OCI-LY3 (cell line): ENCODE results near the gene CDH1.

Source experiments
- H2AFZ ChIP-seq: fragments of 200-600, 300-600 bp; shearing (Covaris generic); 2 replicates; pipeline ENCODE4 v1.6.0; 2014; ENCODE audit warnings: antibody characterized with exemption, low read depth, low read length
- H3K27ac ChIP-seq: fragments of 200-600, 300-600 bp; sonication (generic); 2 replicates; pipeline ENCODE4 v1.5.1; 2014; ENCODE audit warnings: mild to moderate bottlenecking, low read length, moderate library complexity, mixed read lengths
- H3K27me3 ChIP-seq: fragments of 200-600, 300-600 bp; sonication (generic); 2 replicates; pipeline ENCODE4 v1.6.1; 2014; ENCODE audit warnings: low read depth, low read length, mixed read lengths
- H3K36me3 ChIP-seq: fragments of 200-600, 300-600 bp; sonication (generic); replicated peaks from 2 replicates; pipeline ENCODE3; 2014; ENCODE audit warnings: low read depth, low read length, mixed read lengths
- H3K4me1 ChIP-seq: fragments of 300-600, 200-600 bp; sonication (generic); 2 replicates; pipeline ENCODE4 v1.6.1; 2014; ENCODE audit warnings: low read length, mixed read lengths
- H3K4me2 ChIP-seq: fragments of 200-600, 300-600 bp; sonication (generic); 2 replicates; pipeline ENCODE4 v1.6.1; 2014; ENCODE audit warnings: low read length, mixed read lengths
- H3K4me3 ChIP-seq: fragments of 300-600, 200-600 bp; sonication (generic); 2 replicates; pipeline ENCODE4 v1.5.1; 2014; ENCODE audit warnings: antibody characterized with exemption, mild to moderate bottlenecking, low read length, moderate library complexity
- H3K79me2 ChIP-seq: fragments of 300-600, 200-600 bp; shearing (Covaris generic); 2 replicates; pipeline ENCODE4 v1.6.1; 2014; ENCODE audit warnings: mild to moderate bottlenecking, low read length, mixed read lengths
- H3K9ac ChIP-seq: fragments of 300-600, 200-600 bp; shearing (Covaris generic); 2 replicates; pipeline ENCODE4 v1.6.0; 2014; ENCODE audit warnings: mild to moderate bottlenecking, low read length, moderate library complexity
- H3K9me3 ChIP-seq: fragments of 200-600, 300-600 bp; shearing (Covaris generic); 2 replicates; pipeline ENCODE4 v1.6.1; 2014; ENCODE audit warnings: low read length, mixed read lengths; ENCODE audit not compliant: insufficient read depth
- H4K20me1 ChIP-seq: fragments of 200-600, 300-600 bp; sonication (generic); 2 replicates; pipeline ENCODE4 v1.6.1; 2016; ENCODE audit warnings: low read length, mixed read lengths; ENCODE audit not compliant: insufficient read depth
- EZH2phosphoT487 ChIP-seq: fragments of 200-600 bp; shearing (Covaris generic); IDR thresholded peaks from 2 replicates; pipeline ENCODE4 v1.6.1; 2018; ENCODE audit warnings: antibody characterized with exemption, mixed run types, low read depth
- TF ChIP-seq, protein P1 (sequence below): fragments of 200-600, 300-600 bp; sonication (generic); IDR thresholded peaks from 2 replicates; pipeline ENCODE4 v1.5.1; 2014; ENCODE audit warnings: antibody characterized with exemption, low read length, low read depth

CDH1 gene

DNA sequence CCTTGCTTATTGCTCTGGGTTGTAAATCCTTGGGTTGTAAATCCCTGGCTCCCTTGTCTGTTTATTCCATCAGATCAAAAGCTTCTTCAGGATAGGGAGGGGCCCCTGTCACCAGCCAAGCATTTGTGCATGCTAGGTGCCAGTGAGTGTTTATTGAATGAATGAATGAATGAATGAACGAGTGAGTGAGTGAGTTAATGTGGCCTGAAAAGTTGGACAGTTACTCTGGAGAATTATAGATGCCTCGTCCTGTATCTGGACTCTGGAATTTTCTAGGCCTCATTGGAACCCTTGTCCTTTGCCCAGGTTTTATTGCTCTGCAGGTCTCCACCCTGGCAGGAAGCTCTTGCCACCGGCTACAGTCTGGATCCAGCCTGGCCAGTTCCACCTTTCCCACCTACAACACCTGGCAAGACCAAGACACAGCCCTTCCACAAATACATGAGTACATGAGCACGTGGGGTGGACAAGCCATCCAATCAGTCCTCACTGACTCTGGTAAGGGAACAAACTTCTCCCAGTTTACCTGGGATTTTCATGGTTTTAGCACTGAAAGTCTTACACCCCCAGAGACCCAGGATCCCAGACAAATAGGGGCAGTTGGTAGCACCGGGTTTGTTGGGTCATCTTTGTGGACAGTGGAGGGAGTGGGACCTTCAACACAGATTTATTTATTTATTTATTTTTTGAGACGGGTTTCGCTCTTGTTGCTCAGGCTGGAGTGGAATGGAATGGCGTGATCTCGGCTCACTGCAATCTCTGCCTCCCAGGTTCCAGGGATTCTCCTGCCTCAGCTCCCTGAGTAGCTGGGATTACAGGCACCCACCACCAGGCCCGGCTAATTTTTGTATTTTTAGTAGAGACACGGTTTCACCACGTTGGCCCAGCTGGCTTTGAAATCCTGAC lies 14.7 kb upstream of the CDH1 start:
- Histone ChIP-seq H3K9ac (no peak overlapping the region), H3K4me1 (peaks cover 32% of the 10 kb centered on the region), H3K36me3 (no peaks in the 10 kb centered on the region), H2AFZ (no peak overlapping the region), H4K20me1 (no peaks in the 10 kb centered on the region), H3K27ac (peak overlapping the region; percentile 97; the same call in 1 of the 2 replicates), H3K27me3 (no peaks in the 10 kb centered on the region), H3K9me3 (no peaks in the 10 kb centered on the region), H3K4me3 (no peak overlapping the region), H3K79me2 (no peaks in the 10 kb centered on the region), H3K4me2 (no peak overlapping the region)
- no peak for TF ChIP-seq EZH2phosphoT487
- TF ChIP-seq, protein P1, sequence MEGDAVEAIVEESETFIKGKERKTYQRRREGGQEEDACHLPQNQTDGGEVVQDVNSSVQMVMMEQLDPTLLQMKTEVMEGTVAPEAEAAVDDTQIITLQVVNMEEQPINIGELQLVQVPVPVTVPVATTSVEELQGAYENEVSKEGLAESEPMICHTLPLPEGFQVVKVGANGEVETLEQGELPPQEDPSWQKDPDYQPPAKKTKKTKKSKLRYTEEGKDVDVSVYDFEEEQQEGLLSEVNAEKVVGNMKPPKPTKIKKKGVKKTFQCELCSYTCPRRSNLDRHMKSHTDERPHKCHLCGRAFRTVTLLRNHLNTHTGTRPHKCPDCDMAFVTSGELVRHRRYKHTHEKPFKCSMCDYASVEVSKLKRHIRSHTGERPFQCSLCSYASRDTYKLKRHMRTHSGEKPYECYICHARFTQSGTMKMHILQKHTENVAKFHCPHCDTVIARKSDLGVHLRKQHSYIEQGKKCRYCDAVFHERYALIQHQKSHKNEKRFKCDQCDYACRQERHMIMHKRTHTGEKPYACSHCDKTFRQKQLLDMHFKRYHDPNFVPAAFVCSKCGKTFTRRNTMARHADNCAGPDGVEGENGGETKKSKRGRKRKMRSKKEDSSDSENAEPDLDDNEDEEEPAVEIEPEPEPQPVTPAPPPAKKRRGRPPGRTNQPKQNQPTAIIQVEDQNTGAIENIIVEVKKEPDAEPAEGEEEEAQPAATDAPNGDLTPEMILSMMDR: no peak

DNA sequence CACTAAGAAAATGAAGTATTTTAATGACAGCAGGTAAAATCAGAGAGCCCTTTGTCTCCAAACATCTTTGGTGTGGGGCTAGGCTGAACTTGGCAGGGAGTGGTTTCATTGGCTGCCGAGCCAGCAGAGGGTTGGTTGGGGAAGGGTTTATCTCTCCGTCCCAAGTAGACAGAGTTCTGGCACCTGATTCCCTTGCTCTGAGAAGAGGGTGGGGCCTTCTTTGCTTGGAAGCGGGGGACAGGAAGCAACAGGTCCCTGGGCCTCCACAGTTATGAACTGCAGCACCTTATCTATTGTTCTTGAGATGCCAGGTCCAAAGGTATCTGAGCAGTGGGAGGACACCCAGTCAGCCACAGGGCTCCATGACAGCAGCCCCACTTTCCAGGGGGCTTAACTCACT lies 12.3 kb upstream of the CDH1 start:
- H4K20me1 ChIP-seq: no peaks in the 10 kb centered on the region
- TF ChIP-seq, protein P1: no peak
- TF ChIP-seq EZH2phosphoT487: no peak
- H3K36me3 ChIP-seq: no peaks in the 10 kb centered on the region
- no peaks in the 10 kb centered on the region for H3K9me3 ChIP-seq
- H3K9ac ChIP-seq: no peak overlapping the region
- no peak overlapping the region for H3K27ac ChIP-seq
- H3K4me1 ChIP-seq: peaks cover 24% of the 10 kb centered on the region
- no peak overlapping the region for H3K4me3 ChIP-seq
- H3K4me2 ChIP-seq: no peak overlapping the region
- no peak overlapping the region; the same call in 1 of the 2 replicates for H2AFZ ChIP-seq
- H3K27me3 ChIP-seq: no peaks in the 10 kb centered on the region
- no peaks in the 10 kb centered on the region for H3K79me2 ChIP-seq

- H3K79me2 ChIP-seq: no peaks in the 10 kb centered on the region
- peaks cover 6% of the 10 kb centered on the region; the same call in 1 of the 2 replicates for H3K4me1 ChIP-seq
- no peak overlapping the region for H3K9ac ChIP-seq
- no peaks in the 10 kb centered on the region for H3K9me3 ChIP-seq
- no peak overlapping the region for H3K27ac ChIP-seq
- no peak for TF ChIP-seq EZH2phosphoT487
- TF ChIP-seq, protein P1: no peak
- H2AFZ ChIP-seq: no peak overlapping the region
- no peak overlapping the region for H3K4me2 ChIP-seq
- no peaks in the 10 kb centered on the region for H4K20me1 ChIP-seq
- H3K36me3 ChIP-seq: no peaks in the 10 kb centered on the region
- no peak overlapping the region for H3K4me3 ChIP-seq
- H3K27me3 ChIP-seq: no peaks in the 10 kb centered on the region
Observed at GRCh38 chr16:68728523-68728922, 8.6 kb upstream of the CDH1 start.

DNA sequence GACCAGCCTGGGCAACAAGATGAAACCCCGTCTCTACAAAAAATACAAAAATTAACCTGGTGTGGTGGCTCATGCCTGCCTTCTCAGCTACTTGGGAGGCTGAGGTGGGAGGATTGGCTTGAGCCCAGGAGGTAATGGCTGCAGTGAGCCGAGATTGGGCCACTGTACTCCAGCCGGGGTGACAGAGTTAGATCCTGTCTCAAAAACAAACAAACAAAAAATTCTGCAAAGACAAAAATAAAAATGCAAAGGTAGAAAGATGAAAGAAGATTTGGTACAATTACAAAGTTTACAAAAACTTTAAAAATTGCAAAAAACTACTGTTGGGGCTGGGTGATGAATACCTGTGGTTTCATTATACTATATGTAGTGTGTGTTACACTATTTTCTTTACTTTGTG lies 5.5 kb upstream of the CDH1 start:
- Histone ChIP-seq H3K4me1 (peaks cover 12% of the 10 kb centered on the region; the same call in 1 of the 2 replicates), H3K4me3 (no peak overlapping the region), H3K27me3 (no peaks in the 10 kb centered on the region), H3K4me2 (no peak overlapping the region), H3K27ac (no peak overlapping the region), H3K9me3 (no peaks in the 10 kb centered on the region), H3K79me2 (no peaks in the 10 kb centered on the region), H2AFZ (no peak overlapping the region), H3K9ac (no peak overlapping the region), H3K36me3 (no peaks in the 10 kb centered on the region), H4K20me1 (no peaks in the 10 kb centered on the region)
- TF ChIP-seq, protein P1: no peak
- no peak for TF ChIP-seq EZH2phosphoT487
